Neural crest cell (in vitro differentiated cells): ENCODE results near the gene BNIP1. TPM values are rescaled to one million over a fixed set of nuclear protein-coding genes. Genes with fewer than 3 reads are reported as not detected.

Source experiments
- DNase-seq: peaks from one replicate; pipeline ENCODE4 v3.0.0; 2021; ENCODE audit warnings: low read depth, mixed read lengths, low spot score
- H3K27ac Mint-ChIP-seq: one replicate; pipeline ENCODE4 v1.8.0; 2021; ENCODE audit warnings: mild to moderate bottlenecking, mixed read lengths; ENCODE audit not compliant: unreplicated experiment
- H3K27me3 Mint-ChIP-seq: 2 replicates; pipeline ENCODE4 v1.8.0; 2021; ENCODE audit warnings: low read depth, mild to moderate bottlenecking, mixed read lengths
- H3K36me3 Mint-ChIP-seq: 2 replicates; pipeline ENCODE4 v1.8.0; 2021; ENCODE audit warnings: low read depth, mild to moderate bottlenecking, mixed read lengths
- H3K4me1 Mint-ChIP-seq: 2 replicates; pipeline ENCODE4 v1.8.0; 2021; ENCODE audit warnings: mixed read lengths
- H3K4me3 Mint-ChIP-seq: one replicate; pipeline ENCODE4 v1.8.0; 2021; ENCODE audit warnings: mild to moderate bottlenecking, mixed read lengths
- H3K9me3 Mint-ChIP-seq: 2 replicates; pipeline ENCODE4 v1.8.0; 2021; ENCODE audit warnings: mixed read lengths
- CTCF ChIP-seq: fragments of 200-600 bp; sonication (generic); conservative IDR thresholded peaks from 2 replicates; pipeline ENCODE4 v1.5.0; 2021; ENCODE audit warnings: antibody characterized with exemption, mild to moderate bottlenecking
- total RNA-seq: library from RNA; stranded (reverse); gene quantifications from 2 replicates; pipeline ENCODE4 v1.2.1, GENCODE V29; 2021

The BNIP1 gene
- total RNA-seq, 1 donor from 2014 or later = 14.6 TPM

GRCh38 chr5:173202266-173202875 is 58.0 kb downstream of the BNIP1 start:
- Mint-ChIP-seq H3K36me3 (peaks cover 3% of the 10 kb centered on the region), H3K9me3 (peaks cover 9% of the 10 kb centered on the region), H3K27me3 (peaks cover 40% of the 10 kb centered on the region), H3K27ac (no peak overlapping the region), H3K4me1 (no peaks in the 10 kb centered on the region), H3K4me3 (no peak overlapping the region)
- no peak for TF ChIP-seq CTCF
- no peak for DNase-seq

GRCh38 chr5:173204185-173204979 is 60.1 kb downstream of the BNIP1 start:
- no peak overlapping the region for H3K4me3 Mint-ChIP-seq
- peaks cover 38% of the 10 kb centered on the region for H3K27me3 Mint-ChIP-seq
- peak; percentile 61 for TF ChIP-seq CTCF

GRCh38 chr5:173205916-173206315 is 61.6 kb downstream of the BNIP1 start:
- H3K36me3 Mint-ChIP-seq = no peaks in the 10 kb centered on the region
- TF ChIP-seq CTCF = no peak
- H3K27me3 Mint-ChIP-seq = peaks cover 40% of the 10 kb centered on the region

More at GRCh38 chr5:173204185-173204979, 60.1 kb downstream of the BNIP1 start:
- no peak for DNase-seq
- Mint-ChIP-seq H3K9me3 (peaks cover 7% of the 10 kb centered on the region), H3K4me1 (no peaks in the 10 kb centered on the region), H3K36me3 (peaks cover 2% of the 10 kb centered on the region), H3K27ac (no peak overlapping the region)

GRCh38 chr5:173208296-173208695 is 64.0 kb downstream of the BNIP1 start:
- peaks cover 31% of the 10 kb centered on the region for H3K27me3 Mint-ChIP-seq
- no peak overlapping the region for H3K4me3 Mint-ChIP-seq
- no peaks in the 10 kb centered on the region for H3K4me1 Mint-ChIP-seq
- no peak for DNase-seq
- TF ChIP-seq CTCF = no peak
- no peaks in the 10 kb centered on the region for H3K36me3 Mint-ChIP-seq
- H3K9me3 Mint-ChIP-seq = peaks cover 3% of the 10 kb centered on the region
- no peak overlapping the region for H3K27ac Mint-ChIP-seq

More at GRCh38 chr5:173205916-173206315, 61.6 kb downstream of the BNIP1 start:
- H3K9me3 Mint-ChIP-seq = peaks cover 3% of the 10 kb centered on the region
- H3K4me1 Mint-ChIP-seq = no peaks in the 10 kb centered on the region
- no peak overlapping the region for H3K4me3 Mint-ChIP-seq
- no peak for DNase-seq
- no peak overlapping the region for H3K27ac Mint-ChIP-seq

GRCh38 chr5:173210877-173211276 is 66.5 kb downstream of the BNIP1 start:
- H3K4me3 Mint-ChIP-seq = no peak overlapping the region
- H3K4me1 Mint-ChIP-seq = no peaks in the 10 kb centered on the region
- no peak overlapping the region for H3K27ac Mint-ChIP-seq
- H3K27me3 Mint-ChIP-seq = peaks cover 29% of the 10 kb centered on the region
- DNase-seq = no peak
- no peak for TF ChIP-seq CTCF
- H3K36me3 Mint-ChIP-seq = no peaks in the 10 kb centered on the region
- H3K9me3 Mint-ChIP-seq = no peaks in the 10 kb centered on the region
